Measurements from ENCODE around the gene AQP4.
A peak's percentile ranks its signal among the peaks of the same experiment; 100 is the strongest.

DNA sequence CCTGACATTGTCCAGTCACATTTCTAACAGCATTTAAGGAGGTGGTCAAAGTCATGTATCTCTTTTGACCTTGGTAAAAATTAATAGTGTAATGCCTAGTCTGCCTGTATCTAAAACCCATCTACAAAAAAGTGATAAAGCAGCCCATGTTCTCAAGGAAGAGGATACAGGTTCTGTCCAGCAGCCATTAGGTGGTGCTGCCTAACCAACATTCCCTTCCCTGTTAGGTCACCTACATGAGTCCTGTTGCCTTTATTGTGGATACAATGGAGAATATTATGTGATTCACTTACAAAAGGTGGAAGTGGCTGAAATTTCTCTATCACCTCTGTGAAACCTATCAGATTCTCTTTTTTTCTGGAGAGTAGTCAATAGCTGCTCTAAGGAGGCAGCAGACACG, 52.5 kb downstream of the AQP4 start:
- TF ChIP-seq NFIC (IDR thresholded peaks at IDR 0.05) (no peak), EP300 (IDR thresholded peaks at IDR 0.05; ENCODE audit: borderline replicate concordance) (no peak), MAX (IDR thresholded peaks at IDR 0.05) (no peak), ZBTB7A (IDR thresholded peaks at IDR 0.05; ENCODE audit: low read depth) (no peak), RAD21 (IDR thresholded peaks at IDR 0.05; ENCODE audit: low read depth) (peak; percentile 78), YY1 (IDR thresholded peaks at IDR 0.05; ENCODE audit: low read depth) (no peak)
- TF ChIP-seq, protein P1, sequence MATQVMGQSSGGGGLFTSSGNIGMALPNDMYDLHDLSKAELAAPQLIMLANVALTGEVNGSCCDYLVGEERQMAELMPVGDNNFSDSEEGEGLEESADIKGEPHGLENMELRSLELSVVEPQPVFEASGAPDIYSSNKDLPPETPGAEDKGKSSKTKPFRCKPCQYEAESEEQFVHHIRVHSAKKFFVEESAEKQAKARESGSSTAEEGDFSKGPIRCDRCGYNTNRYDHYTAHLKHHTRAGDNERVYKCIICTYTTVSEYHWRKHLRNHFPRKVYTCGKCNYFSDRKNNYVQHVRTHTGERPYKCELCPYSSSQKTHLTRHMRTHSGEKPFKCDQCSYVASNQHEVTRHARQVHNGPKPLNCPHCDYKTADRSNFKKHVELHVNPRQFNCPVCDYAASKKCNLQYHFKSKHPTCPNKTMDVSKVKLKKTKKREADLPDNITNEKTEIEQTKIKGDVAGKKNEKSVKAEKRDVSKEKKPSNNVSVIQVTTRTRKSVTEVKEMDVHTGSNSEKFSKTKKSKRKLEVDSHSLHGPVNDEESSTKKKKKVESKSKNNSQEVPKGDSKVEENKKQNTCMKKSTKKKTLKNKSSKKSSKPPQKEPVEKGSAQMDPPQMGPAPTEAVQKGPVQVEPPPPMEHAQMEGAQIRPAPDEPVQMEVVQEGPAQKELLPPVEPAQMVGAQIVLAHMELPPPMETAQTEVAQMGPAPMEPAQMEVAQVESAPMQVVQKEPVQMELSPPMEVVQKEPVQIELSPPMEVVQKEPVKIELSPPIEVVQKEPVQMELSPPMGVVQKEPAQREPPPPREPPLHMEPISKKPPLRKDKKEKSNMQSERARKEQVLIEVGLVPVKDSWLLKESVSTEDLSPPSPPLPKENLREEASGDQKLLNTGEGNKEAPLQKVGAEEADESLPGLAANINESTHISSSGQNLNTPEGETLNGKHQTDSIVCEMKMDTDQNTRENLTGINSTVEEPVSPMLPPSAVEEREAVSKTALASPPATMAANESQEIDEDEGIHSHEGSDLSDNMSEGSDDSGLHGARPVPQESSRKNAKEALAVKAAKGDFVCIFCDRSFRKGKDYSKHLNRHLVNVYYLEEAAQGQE (IDR thresholded peaks at IDR 0.05; ENCODE audit: low read depth) = no peak
